K562 (cell line): ENCODE data around the gene SPATS1. TPM values are rescaled to one million over a fixed set of nuclear protein-coding genes. Genes with fewer than 3 reads are reported as not detected.

Source experiments
- ATF1 ChIP-seq, 2 experiments: fragments of 450-650 bp in 1 of 2; IDR thresholded peaks; 2 replicates each; pipeline ENCODE4 v1.6.1; 2016; ENCODE audit warnings: missing compliant biosample characterization in 1 of 2, missing genetic modification characterization in 1 of 2
- CBFA2T2 ChIP-seq: fragments of 450-650 bp; conservative IDR thresholded peaks from 2 replicates; pipeline ENCODE4 v1.6.1; 2017; ENCODE audit warnings: mild to moderate bottlenecking
- CCNT2 ChIP-seq: IDR thresholded peaks from 2 replicates; pipeline ENCODE4 v1.6.1; 2011; ENCODE audit warnings: borderline replicate concordance, low read depth, mild to moderate bottlenecking, moderate library complexity, mixed read lengths, low read length; ENCODE audit not compliant: insufficient read length; ENCODE audit errors: extremely low read depth
- CREM ChIP-seq: IDR thresholded peaks from 2 replicates; pipeline ENCODE4 v1.6.1; 2014; ENCODE audit warnings: antibody characterized with exemption, low read depth
- CTBP1 ChIP-seq: fragments of 450-650 bp; IDR thresholded peaks from 2 replicates; pipeline ENCODE4 v1.6.1; 2016; ENCODE audit warnings: borderline replicate concordance
- EP300 ChIP-seq: IDR thresholded peaks from 2 replicates; pipeline ENCODE4 v1.6.1; 2012; ENCODE audit warnings: low read length, improper control_type of control experiment
- FOXJ3 ChIP-seq: sonication (generic); formaldehyde crosslinking; IDR thresholded peaks from 2 replicates; pipeline ENCODE4 v1.4.0; 2020; ENCODE audit warnings: mild to moderate bottlenecking, missing genetic modification reagents
- FOXM1 ChIP-seq, 2 experiments: fragments of 450-650 bp in 1 of 2; sonication (generic) in 1 of 2; formaldehyde crosslinking in 1 of 2; IDR thresholded peaks; 2 replicates each; pipeline versions ENCODE4 v1.6.1 to v1.9.0; 2017 to 2022; ENCODE audit warnings: low read depth in 2 of 2, mild to moderate bottlenecking in 2 of 2, missing genetic modification reagents in 1 of 2, moderate library complexity in 1 of 2
- GABPB2 ChIP-seq: fragments of 250-450 bp; sonication (Bioruptor Pico); conservative IDR thresholded peaks from 2 replicates; pipeline ENCODE4 v1.5.1; 2021; ENCODE audit warnings: mild to moderate bottlenecking
- MYC ChIP-seq, 2 experiments: fragments of 250-450 bp in 1 of 2; sonication (Bioruptor Pico) in 1 of 2; IDR thresholded peaks; 2 replicates each; pipeline versions ENCODE4 v1.5.1 to v1.6.1; 2012 to 2021; ENCODE audit warnings: low read depth in 2 of 2, borderline replicate concordance in 1 of 2, improper control_type of control experiment in 1 of 2, low read length in 1 of 2, mild to moderate bottlenecking in 1 of 2, moderate library complexity in 1 of 2
- NCOR1 ChIP-seq: fragments of 450-650 bp; IDR thresholded peaks from 2 replicates; pipeline ENCODE4 v1.6.1; 2016; ENCODE audit warnings: mild to moderate bottlenecking, moderate library complexity
- POLR2AphosphoS2 ChIP-seq: IDR thresholded peaks from 2 replicates; pipeline ENCODE4 v1.6.1; 2012; ENCODE audit warnings: low read length, improper control_type of control experiment
- POLR2B ChIP-seq: fragments of 450-650 bp; IDR thresholded peaks from 2 replicates; pipeline ENCODE4 v1.6.1; 2018; ENCODE audit warnings: low read depth; ENCODE audit not compliant: partially characterized antibody
- RFX1 ChIP-seq: fragments of 450-650 bp; IDR thresholded peaks from 2 replicates; pipeline ENCODE4 v1.6.1; 2016; ENCODE audit warnings: mild to moderate bottlenecking, moderate library complexity
- SAFB ChIP-seq: fragments of 200-400 bp; formaldehyde crosslinking; IDR thresholded peaks from 2 replicates; pipeline ENCODE4 v1.6.1; 2017; ENCODE audit warnings: low read depth, low read length, borderline replicate concordance
- SMAD2 ChIP-seq: fragments of 150-350 bp; IDR thresholded peaks from 2 replicates; pipeline ENCODE4 v1.6.1; 2014; ENCODE audit warnings: low read depth, mild to moderate bottlenecking, low read length
- SUPT5H ChIP-seq: fragments of 450-650 bp; IDR thresholded peaks from 2 replicates; pipeline ENCODE4 v1.6.1; 2016
- TAL1 ChIP-seq: fragments of 450-650 bp; IDR thresholded peaks from 2 replicates; pipeline ENCODE4 v1.6.1; 2016; ENCODE audit warnings: mild to moderate bottlenecking
- U2AF2 ChIP-seq: fragments of 200-400 bp; formaldehyde crosslinking; optimal IDR thresholded peaks from 2 replicates; pipeline ENCODE3; 2017; ENCODE audit warnings: low read depth, mild to moderate bottlenecking, low read length
- UBTF ChIP-seq, 2 experiments: IDR thresholded peaks; 2 replicates each; pipeline ENCODE4 v1.6.1; 2012; ENCODE audit warnings: improper control_type of control experiment in 2 of 2, low read depth in 2 of 2, low read length in 2 of 2, borderline replicate concordance in 1 of 2
- ZFP91 ChIP-seq: sonication (generic); formaldehyde crosslinking; IDR thresholded peaks from 2 replicates; pipeline ENCODE4 v1.8.0; 2022; ENCODE audit warnings: mild to moderate bottlenecking, missing genetic modification reagents
- ZNF124 ChIP-seq: sonication (generic); formaldehyde crosslinking; IDR thresholded peaks from 2 replicates; pipeline ENCODE4 v1.8.1; 2022; ENCODE audit warnings: missing genetic modification reagents
- ZNF197 ChIP-seq: fragments of 200-800 bp; sonication (Bioruptor generic); IDR thresholded peaks from 2 replicates; pipeline ENCODE4 v1.6.1; 2016; ENCODE audit warnings: low read depth, missing genetic modification characterization, missing compliant biosample characterization
- ZNF282 ChIP-seq: sonication (generic); formaldehyde crosslinking; IDR thresholded peaks from 2 replicates; pipeline ENCODE4 v1.8.1; 2023; ENCODE audit warnings: missing genetic modification reagents
- polyA plus RNA-seq, 8 experiments: library from polyadenylated mRNA; depleted of rRNA in 4 of 8; stranded (reverse) in 5 of 8; unstranded in 3 of 8; fragments of >200 nt; fragmentation: Nextera tagmentation in 2 of 8; fragmentation: Illumina TruSeq in 1 of 8; extraction: Ambion mirVana in 2 of 8; extraction: Trizol in 1 of 8; gene quantifications; 2 replicates each; pipeline versions ENCODE4 v1.2.1 to v1.2.3, GENCODE V29; 2011 to 2014; ENCODE audit warnings: inconsistent platforms in 1 of 8, missing spikeins in 1 of 8
- total RNA-seq, 7 experiments: library from RNA; depleted of rRNA in 6 of 7; stranded (reverse); fragments of >200 nt in 6 of 7; fragmentation: Illumina TruSeq in 2 of 7; extraction: Trizol in 2 of 7; gene quantifications; 2 replicates each; pipeline versions ENCODE4 v1.2.1 to v1.2.3, GENCODE V29; 2011 to 2021; ENCODE audit warnings: low replicate concordance in 1 of 7

The SPATS1 gene
- total and polyA plus RNA-seq, 9 of the 15 experiments (the other 6 are each of a cell fraction or from before 2014, with no cell fraction given): not detected

- TF ChIP-seq UBTF (IDR thresholded peaks at IDR 0.05; ENCODE audit: borderline replicate concordance in 1 of 2, low read depth in 2 of 2, low read length in 2 of 2): 0 out of 4 replicates have a peak, but pooled peaks of 1 of the 2 experiments have one; percentile 29
- peak; percentile 16; the same call in 1 of the 2 replicates for TF ChIP-seq MYC (IDR thresholded peaks at IDR 0.05; ENCODE audit: low read depth, low read length)
- TF ChIP-seq MYC (CRISPR knock-in tag; IDR thresholded peaks at IDR 0.05; ENCODE audit: borderline replicate concordance, low read depth): no peak
- no peak for TF ChIP-seq ZNF197 (CRISPR knock-in tag)
- TF ChIP-seq NCOR1: no peak
- TF ChIP-seq POLR2B: peak; percentile 58
- peak; percentile 48; the same call in 1 of the 2 replicates for TF ChIP-seq ATF1 (CRISPR knock-in tag; IDR thresholded peaks at IDR 0.05)
- TF ChIP-seq ATF1 (tag; IDR thresholded peaks at IDR 0.05): peak; percentile 84
- TF ChIP-seq RFX1: peak; percentile 75; the same call in 1 of the 2 replicates
- peak; percentile 8 for TF ChIP-seq CCNT2
- TF ChIP-seq U2AF2: no peak
- peak; percentile 62 for TF ChIP-seq SUPT5H
- TF ChIP-seq SMAD2: no peak
- no peak for TF ChIP-seq CBFA2T2
- no peak for TF ChIP-seq GABPB2 (CRISPR knock-in tag)
- peak; percentile 94 for TF ChIP-seq CREM
- no peak for TF ChIP-seq FOXM1 (IDR thresholded peaks at IDR 0.05; ENCODE audit: low read depth)
- peak; percentile 27; the same call in 1 of the 2 replicates for TF ChIP-seq FOXM1 (CRISPR knock-in tag; IDR thresholded peaks at IDR 0.05; ENCODE audit: low read depth)
- TF ChIP-seq FOXJ3: no peak
- TF ChIP-seq POLR2AphosphoS2: 0 out of 2 replicates have a peak, but pooled peaks have one; percentile 39
- TF ChIP-seq EP300: no peak
- TF ChIP-seq ZNF124 (CRISPR knock-in tag): 0 out of 2 replicates have a peak, but pooled peaks have one; percentile 20
- TF ChIP-seq CTBP1: 0 out of 2 replicates have a peak, but pooled peaks have one; percentile 16
- TF ChIP-seq TAL1: no peak
- TF ChIP-seq ZFP91: 0 out of 2 replicates have a peak, but pooled peaks have one; percentile 46
- TF ChIP-seq ZNF282 (CRISPR knock-in tag): peak; percentile 96
- TF ChIP-seq SAFB: peak; percentile 84
Measured at GRCh38 chr6:44297063-44298038, 45.1 kb upstream of the SPATS1 start (continued).
